B cell (primary cell): ENCODE data around the gene UBASH3B.

Source experiments
- EZH2 ChIP-seq: IDR thresholded peaks from 2 replicates; pipeline ENCODE4 v1.6.1; 2012; ENCODE audit warnings: borderline replicate concordance, low read depth, mild to moderate bottlenecking, moderate library complexity, low read length; ENCODE audit not compliant: insufficient read depth, poor library complexity, severe bottlenecking
- TF ChIP-seq, protein P1 (sequence below): fragments of 200-600 bp; IDR thresholded peaks from one replicate; pipeline ENCODE4 v1.8.0; 2022; ENCODE audit warnings: antibody characterized with exemption, mild to moderate bottlenecking

DNA sequence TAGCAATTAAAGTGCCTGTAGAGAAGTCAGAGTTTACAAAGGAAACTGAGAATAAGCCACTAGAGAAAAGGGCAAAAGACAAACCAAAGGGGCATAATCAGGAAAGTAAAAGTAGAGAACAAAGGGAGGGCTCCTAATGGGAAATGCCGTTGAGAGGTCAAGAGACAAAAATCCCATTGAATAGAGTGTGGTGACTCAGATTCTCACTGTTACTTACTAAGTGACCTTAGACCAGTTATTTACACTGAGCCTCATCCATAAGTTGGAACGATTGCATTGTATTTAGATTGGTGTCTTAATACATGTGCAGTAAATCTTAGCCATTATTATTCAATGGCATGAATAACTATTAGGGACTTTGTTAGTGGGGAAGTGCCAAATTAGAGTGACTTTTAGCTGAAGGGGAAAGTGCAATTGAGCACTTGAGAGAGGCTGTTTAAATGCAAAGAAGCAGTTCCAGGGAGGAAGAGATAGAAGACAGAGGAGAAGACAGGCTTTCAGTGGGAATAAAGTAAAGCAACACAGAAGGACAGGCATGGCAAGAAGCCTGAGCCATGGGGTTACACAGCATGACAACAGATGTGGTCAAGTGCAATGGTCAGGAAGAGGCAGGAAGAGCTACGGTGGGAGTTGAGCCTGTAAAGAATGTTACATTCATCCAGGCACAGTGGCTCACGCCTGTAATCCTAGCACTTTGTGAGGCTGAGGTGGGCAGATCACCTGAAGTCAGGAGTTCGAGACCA is 82.6 kb downstream of the UBASH3B start:
- TF ChIP-seq, protein P1, sequence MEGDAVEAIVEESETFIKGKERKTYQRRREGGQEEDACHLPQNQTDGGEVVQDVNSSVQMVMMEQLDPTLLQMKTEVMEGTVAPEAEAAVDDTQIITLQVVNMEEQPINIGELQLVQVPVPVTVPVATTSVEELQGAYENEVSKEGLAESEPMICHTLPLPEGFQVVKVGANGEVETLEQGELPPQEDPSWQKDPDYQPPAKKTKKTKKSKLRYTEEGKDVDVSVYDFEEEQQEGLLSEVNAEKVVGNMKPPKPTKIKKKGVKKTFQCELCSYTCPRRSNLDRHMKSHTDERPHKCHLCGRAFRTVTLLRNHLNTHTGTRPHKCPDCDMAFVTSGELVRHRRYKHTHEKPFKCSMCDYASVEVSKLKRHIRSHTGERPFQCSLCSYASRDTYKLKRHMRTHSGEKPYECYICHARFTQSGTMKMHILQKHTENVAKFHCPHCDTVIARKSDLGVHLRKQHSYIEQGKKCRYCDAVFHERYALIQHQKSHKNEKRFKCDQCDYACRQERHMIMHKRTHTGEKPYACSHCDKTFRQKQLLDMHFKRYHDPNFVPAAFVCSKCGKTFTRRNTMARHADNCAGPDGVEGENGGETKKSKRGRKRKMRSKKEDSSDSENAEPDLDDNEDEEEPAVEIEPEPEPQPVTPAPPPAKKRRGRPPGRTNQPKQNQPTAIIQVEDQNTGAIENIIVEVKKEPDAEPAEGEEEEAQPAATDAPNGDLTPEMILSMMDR, result no peak
- TF ChIP-seq EZH2, result no peak
